ENCODE results near the gene IL34. TPM values are rescaled to one million over a fixed set of nuclear protein-coding genes. Genes with fewer than 3 reads are reported as not detected.
"Not testable (repeated sequence)": the region's sequence is repeated elsewhere in the genome, so short reads cannot be mapped to it uniquely, and the experiment has no call there.

IL34 gene
- total RNA-seq, 1 experiment from 2014 or later = 0.74 TPM

- not testable (repeated sequence) for H3K4me3 ChIP-seq; H3K27ac ChIP-seq; H3K36me3 ChIP-seq; H3K9me3 ChIP-seq (replicated peaks); H3K27me3 ChIP-seq (replicated peaks); H3K4me1 ChIP-seq (replicated peaks); DNase-seq (ENCODE audit: low read depth in 1 of 2, low spot score in 2 of 2)
Observed at GRCh38 chr16:70643264-70643663, 3.1 kb upstream of the IL34 start.

- no peaks in the 10 kb centered on the region for H3K4me1 ChIP-seq (replicated peaks)
- DNase-seq (ENCODE audit: low read depth in 1 of 2, low spot score in 2 of 2) = no peak
- no peak overlapping the region for H3K4me3 ChIP-seq
- no peaks in the 10 kb centered on the region for H3K9me3 ChIP-seq (replicated peaks)
- no peaks in the 10 kb centered on the region for H3K27me3 ChIP-seq (replicated peaks)
- H3K36me3 ChIP-seq = no peaks in the 10 kb centered on the region
- H3K27ac ChIP-seq = no peak overlapping the region
Observed at GRCh38 chr16:70644763-70645597, 1.4 kb upstream of the IL34 start.

- H3K36me3 ChIP-seq = no peaks in the 10 kb centered on the region
- no peak overlapping the region for H3K4me3 ChIP-seq
- H3K4me1 ChIP-seq (replicated peaks) = no peaks in the 10 kb centered on the region
- no peak overlapping the region for H3K27ac ChIP-seq
- no peak for DNase-seq (ENCODE audit: low read depth in 1 of 2, low spot score in 2 of 2)
- no peaks in the 10 kb centered on the region for H3K9me3 ChIP-seq (replicated peaks)
- H3K27me3 ChIP-seq (replicated peaks) = no peaks in the 10 kb centered on the region
Observed at GRCh38 chr16:70647441-70648359, 1.3 kb downstream of the IL34 start.

- Histone ChIP-seq H3K9me3 (replicated peaks) (no peaks in the 10 kb centered on the region), H3K27me3 (replicated peaks) (no peaks in the 10 kb centered on the region), H3K27ac (no peak overlapping the region), H3K4me3 (no peak overlapping the region), H3K36me3 (no peaks in the 10 kb centered on the region), H3K4me1 (replicated peaks) (no peaks in the 10 kb centered on the region)
- no peak for DNase-seq (ENCODE audit: low read depth in 1 of 2, low spot score in 2 of 2)
Observed at GRCh38 chr16:70648606-70649005, 2.2 kb downstream of the IL34 start.

- no peak for DNase-seq (ENCODE audit: low read depth in 1 of 2, low spot score in 2 of 2)
- Histone ChIP-seq H3K4me1 (replicated peaks) (peaks cover 5% of the 10 kb centered on the region), H3K36me3 (no peaks in the 10 kb centered on the region), H3K9me3 (replicated peaks) (no peaks in the 10 kb centered on the region), H3K27me3 (replicated peaks) (no peaks in the 10 kb centered on the region), H3K4me3 (no peak overlapping the region), H3K27ac (no peak overlapping the region)
Observed at GRCh38 chr16:70649300-70649699, 2.9 kb downstream of the IL34 start.

- no peaks in the 10 kb centered on the region for H3K27me3 ChIP-seq (replicated peaks)
- DNase-seq (ENCODE audit: low read depth in 1 of 2, low spot score in 2 of 2) = no peak
- H3K4me3 ChIP-seq = no peak overlapping the region
- H3K36me3 ChIP-seq = no peaks in the 10 kb centered on the region
- peaks cover 5% of the 10 kb centered on the region for H3K4me1 ChIP-seq (replicated peaks)
- no peak overlapping the region for H3K27ac ChIP-seq
- H3K9me3 ChIP-seq (replicated peaks) = no peaks in the 10 kb centered on the region
Observed at GRCh38 chr16:70650216-70650615, 3.9 kb downstream of the IL34 start.

- no peak overlapping the region for H3K27ac ChIP-seq
- peaks cover 5% of the 10 kb centered on the region for H3K4me1 ChIP-seq (replicated peaks)
- no peaks in the 10 kb centered on the region for H3K9me3 ChIP-seq (replicated peaks)
- H3K27me3 ChIP-seq (replicated peaks) = no peaks in the 10 kb centered on the region
- no peak for DNase-seq (ENCODE audit: low read depth in 1 of 2, low spot score in 2 of 2)
- no peaks in the 10 kb centered on the region for H3K36me3 ChIP-seq
- H3K4me3 ChIP-seq = no peak overlapping the region
Observed at GRCh38 chr16:70651524-70651923, 5.2 kb downstream of the IL34 start.

- Histone ChIP-seq H3K36me3 (no peaks in the 10 kb centered on the region), H3K27me3 (replicated peaks) (no peaks in the 10 kb centered on the region), H3K4me3 (no peak overlapping the region), H3K9me3 (replicated peaks) (no peaks in the 10 kb centered on the region), H3K4me1 (replicated peaks) (peaks cover 5% of the 10 kb centered on the region), H3K27ac (no peak overlapping the region)
- DNase-seq (ENCODE audit: low read depth in 1 of 2, low spot score in 2 of 2) = no peak
Observed at GRCh38 chr16:70652322-70652721, 6.0 kb downstream of the IL34 start.

GRCh38 chr16:70653406-70653805 lies 7.0 kb downstream of the IL34 start:
- Histone ChIP-seq H3K9me3 (replicated peaks) (no peaks in the 10 kb centered on the region), H3K27ac (no peak overlapping the region), H3K27me3 (replicated peaks) (no peaks in the 10 kb centered on the region), H3K36me3 (no peaks in the 10 kb centered on the region), H3K4me3 (no peak overlapping the region), H3K4me1 (replicated peaks) (peaks cover 5% of the 10 kb centered on the region)
- no peak for DNase-seq (ENCODE audit: low read depth in 1 of 2, low spot score in 2 of 2)

- Histone ChIP-seq H3K4me1 (replicated peaks) (peaks cover 5% of the 10 kb centered on the region), H3K27me3 (replicated peaks) (no peaks in the 10 kb centered on the region), H3K9me3 (replicated peaks) (no peaks in the 10 kb centered on the region), H3K36me3 (no peaks in the 10 kb centered on the region), H3K27ac (no peak overlapping the region), H3K4me3 (no peak overlapping the region)
- DNase-seq (ENCODE audit: low read depth in 1 of 2, low spot score in 2 of 2) = peak; percentile 76 to 88
Observed at GRCh38 chr16:70653809-70654771, 7.7 kb downstream of the IL34 start.

GRCh38 chr16:70656065-70656711 lies 9.8 kb downstream of the IL34 start:
- no peak for DNase-seq (ENCODE audit: low read depth in 1 of 2, low spot score in 2 of 2)
- Histone ChIP-seq H3K27me3 (replicated peaks) (no peaks in the 10 kb centered on the region), H3K27ac (no peak overlapping the region), H3K36me3 (no peaks in the 10 kb centered on the region), H3K4me1 (replicated peaks) (peaks cover 5% of the 10 kb centered on the region), H3K4me3 (no peak overlapping the region), H3K9me3 (replicated peaks) (no peaks in the 10 kb centered on the region)

- Histone ChIP-seq H3K27me3 (replicated peaks) (no peaks in the 10 kb centered on the region), H3K4me1 (replicated peaks) (peaks cover 5% of the 10 kb centered on the region), H3K9me3 (replicated peaks) (no peaks in the 10 kb centered on the region), H3K27ac (no peak overlapping the region), H3K4me3 (no peak overlapping the region), H3K36me3 (peaks cover 3% of the 10 kb centered on the region)
- DNase-seq (ENCODE audit: low read depth in 1 of 2, low spot score in 2 of 2) = no peak
Observed at GRCh38 chr16:70656712-70657263, 10.4 kb downstream of the IL34 start.

- H3K4me3 ChIP-seq = no peak overlapping the region
- H3K27ac ChIP-seq = no peak overlapping the region
- H3K9me3 ChIP-seq (replicated peaks) = no peaks in the 10 kb centered on the region
- no peaks in the 10 kb centered on the region for H3K27me3 ChIP-seq (replicated peaks)
- H3K4me1 ChIP-seq (replicated peaks) = peaks cover 5% of the 10 kb centered on the region
- DNase-seq (ENCODE audit: low read depth in 1 of 2, low spot score in 2 of 2) = no peak
- peaks cover 12% of the 10 kb centered on the region for H3K36me3 ChIP-seq
Observed at GRCh38 chr16:70657956-70658355, 11.6 kb downstream of the IL34 start.
